ENCODE results near the gene C2orf80. TPM values are rescaled to one million over a fixed set of nuclear protein-coding genes. Genes with fewer than 3 reads are reported as not detected.

C2orf80 gene
- total RNA-seq, 1 experiment from 2014 or later: 0.32 TPM

GRCh38 chr2:208183972-208184705 lies 5.7 kb downstream of the C2orf80 start:
- DNase-seq (ENCODE audit: low read depth, low spot score): no peak
- in situ Hi-C loops (cut with HindIII; ENCODE audit: low pct_unique_long_range_greater_than_20kb, low sequenced_read_pairs): no loop called here

GRCh38 chr2:208183526-208183925 lies 6.3 kb downstream of the C2orf80 start:
- DNase-seq (ENCODE audit: low read depth, low spot score): no peak
- in situ Hi-C loops (cut with HindIII; ENCODE audit: low pct_unique_long_range_greater_than_20kb, low sequenced_read_pairs): no loop called here

- DNase-seq (ENCODE audit: low read depth, low spot score): no peak
Observed at GRCh38 chr2:208182835-208183234, 7.0 kb downstream of the C2orf80 start.

GRCh38 chr2:208179028-208179609 lies 10.7 kb downstream of the C2orf80 start:
- in situ Hi-C loops (cut with HindIII; ENCODE audit: low pct_unique_long_range_greater_than_20kb, low sequenced_read_pairs): no loop called here

More at GRCh38 chr2:208182835-208183234, 7.0 kb downstream of the C2orf80 start:
- in situ Hi-C loops (cut with HindIII; ENCODE audit: low pct_unique_long_range_greater_than_20kb, low sequenced_read_pairs): no loop called here

GRCh38 chr2:208175840-208176153 lies 14.0 kb downstream of the C2orf80 start:
- in situ Hi-C loops (cut with HindIII; ENCODE audit: low pct_unique_long_range_greater_than_20kb, low sequenced_read_pairs): no loop called here
- DNase-seq (ENCODE audit: low read depth, low spot score): peak; percentile 50

More at GRCh38 chr2:208179028-208179609, 10.7 kb downstream of the C2orf80 start:
- no peak for DNase-seq (ENCODE audit: low read depth, low spot score)

GRCh38 chr2:208175069-208175839 lies 14.6 kb downstream of the C2orf80 start:
- peak; percentile 94 for DNase-seq (ENCODE audit: low read depth, low spot score)
- in situ Hi-C loops (cut with HindIII; ENCODE audit: low pct_unique_long_range_greater_than_20kb, low sequenced_read_pairs): no loop called here

- in situ Hi-C loops (cut with HindIII; ENCODE audit: low pct_unique_long_range_greater_than_20kb, low sequenced_read_pairs): no loop called here
- DNase-seq (ENCODE audit: low read depth, low spot score): no peak
Observed at GRCh38 chr2:208174144-208174543, 15.7 kb downstream of the C2orf80 start.

GRCh38 chr2:208172125-208172524 lies 17.7 kb downstream of the C2orf80 start:
- in situ Hi-C loops (cut with HindIII; ENCODE audit: low pct_unique_long_range_greater_than_20kb, low sequenced_read_pairs): no loop called here
- peak; percentile 87 for DNase-seq (ENCODE audit: low read depth, low spot score)

GRCh38 chr2:208164951-208165755 lies 24.7 kb downstream of the C2orf80 start:
- DNase-seq (ENCODE audit: low read depth, low spot score): no peak
- in situ Hi-C loops (cut with HindIII; ENCODE audit: low pct_unique_long_range_greater_than_20kb, low sequenced_read_pairs): no loop called here

- DNase-seq (ENCODE audit: low read depth, low spot score): no peak
- in situ Hi-C loops (cut with HindIII; ENCODE audit: low pct_unique_long_range_greater_than_20kb, low sequenced_read_pairs): no loop called here
Observed at GRCh38 chr2:208163489-208163888, 26.3 kb downstream of the C2orf80 start, which contains the start of gene CRYGA. TSS of gene CRYGA (minus strand) at chr2:208163589. CDS start at chr2:208163556, 33 bp downstream.

- DNase-seq (ENCODE audit: low read depth, low spot score): no peak
- in situ Hi-C loops (cut with HindIII; ENCODE audit: low pct_unique_long_range_greater_than_20kb, low sequenced_read_pairs): no loop called here
Observed at GRCh38 chr2:208156439-208156838, 33.4 kb downstream of the C2orf80 start.

GRCh38 chr2:208153156-208153555 lies 36.7 kb downstream of the C2orf80 start:
- no peak for DNase-seq (ENCODE audit: low read depth, low spot score)
- in situ Hi-C loops (cut with HindIII; ENCODE audit: low pct_unique_long_range_greater_than_20kb, low sequenced_read_pairs): no loop called here

GRCh38 chr2:208150956-208151355 lies 38.9 kb downstream of the C2orf80 start:
- DNase-seq (ENCODE audit: low read depth, low spot score): no peak
- in situ Hi-C loops (cut with HindIII; ENCODE audit: low pct_unique_long_range_greater_than_20kb, low sequenced_read_pairs): no loop called here

GRCh38 chr2:208150094-208150493 lies 39.7 kb downstream of the C2orf80 start:
- DNase-seq (ENCODE audit: low read depth, low spot score): no peak
- in situ Hi-C loops (cut with HindIII; ENCODE audit: low pct_unique_long_range_greater_than_20kb, low sequenced_read_pairs): no loop called here

GRCh38 chr2:208148803-208149202 lies 41.0 kb downstream of the C2orf80 start:
- in situ Hi-C loops (cut with HindIII; ENCODE audit: low pct_unique_long_range_greater_than_20kb, low sequenced_read_pairs): no loop called here
- peak; percentile 43 for DNase-seq (ENCODE audit: low read depth, low spot score)

- DNase-seq (ENCODE audit: low read depth, low spot score): peak; percentile 29
- in situ Hi-C loops (cut with HindIII; ENCODE audit: low pct_unique_long_range_greater_than_20kb, low sequenced_read_pairs): no loop called here
Observed at GRCh38 chr2:208147759-208148158, 42.1 kb downstream of the C2orf80 start.

GRCh38 chr2:208147008-208147407 lies 42.8 kb downstream of the C2orf80 start:
- no peak for DNase-seq (ENCODE audit: low read depth, low spot score)
- in situ Hi-C loops (cut with HindIII; ENCODE audit: low pct_unique_long_range_greater_than_20kb, low sequenced_read_pairs): no loop called here

GRCh38 chr2:208146006-208146405 lies 43.8 kb downstream of the C2orf80 start, which contains the start of gene CRYGB:
TSS of gene CRYGB (minus strand) at chr2:208146158. CDS start at chr2:208146120, 38 bp downstream.
- no peak for DNase-seq (ENCODE audit: low read depth, low spot score)
- in situ Hi-C loops (cut with HindIII; ENCODE audit: low pct_unique_long_range_greater_than_20kb, low sequenced_read_pairs): no loop called here

Data from SK-MEL-5 (cell line).